ENCODE measurements around the gene MTUS2.

MTUS2 gene

DNA sequence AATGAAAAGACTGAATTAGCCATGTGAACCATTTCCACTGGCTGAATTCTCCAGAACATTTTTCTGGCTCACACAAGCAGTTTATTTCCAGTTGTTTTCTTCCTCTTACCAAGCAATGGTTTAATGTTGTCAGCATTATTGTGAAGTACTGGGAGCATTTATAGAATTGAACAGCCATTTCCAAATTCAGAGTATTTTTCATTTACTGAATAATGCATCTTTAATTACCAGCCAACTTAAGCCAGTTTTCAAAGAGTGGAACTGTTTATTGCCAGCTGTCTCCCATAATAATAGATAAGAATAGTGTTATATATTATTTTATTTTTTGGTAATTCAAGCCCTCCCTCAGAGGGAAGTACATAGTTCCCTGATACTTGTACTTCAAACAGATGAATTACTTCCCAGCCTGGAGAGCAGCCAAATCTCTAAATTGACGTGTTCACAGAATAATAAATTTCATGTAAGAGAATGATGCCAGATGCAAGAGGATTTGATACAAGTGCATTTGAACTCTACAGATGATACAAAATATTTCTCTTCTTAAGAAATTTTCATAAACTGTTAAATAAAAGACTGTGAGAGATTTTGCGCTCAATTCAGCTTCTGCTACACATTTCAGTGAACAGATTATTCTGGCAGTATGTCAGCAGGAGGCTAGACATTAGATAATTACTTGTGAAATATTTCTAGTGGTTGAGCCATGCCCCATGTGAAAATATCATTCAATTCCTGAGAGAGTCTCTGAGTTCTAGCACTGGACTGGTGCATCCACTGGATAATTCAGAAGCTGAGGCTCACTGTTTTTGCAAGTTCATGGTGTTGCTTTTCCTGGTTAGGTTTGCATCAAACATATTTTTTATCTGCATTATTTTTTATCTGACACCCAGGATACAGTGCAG lies 459.5 kb downstream of the MTUS2 start:
- DNase-seq (ENCODE audit: insufficient read length, low spot score): no peak
- TF ChIP-seq POLR2A (IDR thresholded peaks at IDR 0.05; ENCODE audit: low read depth, low read length): no peak
- no peak for FAIRE-seq

DNA sequence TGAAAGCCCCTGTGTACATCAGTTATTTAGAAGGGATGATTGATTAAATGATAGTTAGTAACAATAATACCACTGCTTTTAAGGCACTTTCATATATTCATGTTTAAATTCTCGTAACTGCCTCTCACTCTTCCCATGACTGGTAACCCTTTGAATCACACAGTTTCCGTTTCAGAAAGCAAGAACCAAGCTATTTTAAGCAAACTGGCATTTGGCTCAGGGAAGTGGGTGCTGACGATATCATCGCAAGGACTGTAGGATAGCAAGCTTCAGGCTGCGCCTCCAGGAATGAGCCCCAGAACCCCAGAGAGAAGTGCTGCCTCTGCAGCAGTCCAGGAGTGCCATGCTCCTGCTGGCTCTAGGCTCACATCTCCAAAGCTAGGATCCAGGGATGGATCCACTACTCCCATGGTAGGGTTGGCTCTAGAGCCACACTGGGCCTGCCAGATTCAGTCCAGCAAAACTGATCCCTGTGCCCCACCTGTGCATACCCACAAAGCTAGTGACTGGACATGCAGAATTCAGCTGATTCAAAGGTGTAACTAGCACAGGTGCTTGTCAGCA lies 461.9 kb downstream of the MTUS2 start:
- no peak for FAIRE-seq
- no peak for DNase-seq (ENCODE audit: insufficient read length, low spot score)
- no peak for TF ChIP-seq POLR2A (IDR thresholded peaks at IDR 0.05; ENCODE audit: low read depth, low read length)

DNA sequence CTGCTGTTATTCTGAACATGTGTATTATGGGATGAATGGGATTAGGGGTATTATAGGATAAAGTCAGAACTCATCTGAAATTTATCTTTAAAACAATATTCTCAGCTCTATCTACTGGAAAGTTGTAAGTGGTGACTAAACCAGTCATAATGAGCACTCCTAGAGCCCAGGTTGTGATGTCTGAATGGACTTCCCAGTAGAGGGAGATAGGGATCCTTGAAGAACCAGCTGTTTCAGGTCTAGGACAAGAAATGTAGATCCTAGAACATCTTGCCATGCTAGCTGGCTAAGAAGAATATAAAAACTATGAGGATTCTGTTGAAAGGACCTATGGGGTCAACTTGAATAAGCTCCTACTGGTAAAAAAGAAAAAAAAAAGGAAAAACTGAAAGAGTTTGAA lies 464.6 kb downstream of the MTUS2 start:
- DNase-seq (ENCODE audit: insufficient read length, low spot score): no peak
- no peak for FAIRE-seq

DNA sequence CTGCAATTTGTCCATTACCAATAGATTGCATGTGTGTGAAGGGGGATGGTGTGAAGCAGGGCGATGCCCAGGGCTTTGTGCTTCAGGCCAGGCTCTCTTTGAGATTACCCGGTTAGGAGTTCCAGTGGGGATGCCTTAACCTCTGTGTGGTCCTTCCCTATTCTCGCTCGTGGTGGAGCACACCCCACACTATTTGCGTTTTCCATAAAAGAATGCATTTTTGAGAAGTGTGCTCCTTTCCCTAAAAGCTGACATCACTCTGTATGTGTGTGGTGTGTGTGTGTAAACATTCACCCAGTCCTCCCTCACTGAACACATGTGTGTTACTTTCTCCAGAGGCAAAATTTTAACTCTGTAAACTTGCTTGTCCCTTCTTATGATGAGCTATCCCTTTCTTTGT lies 467.1 kb downstream of the MTUS2 start:
- FAIRE-seq: no peak
- no peak for TF ChIP-seq POLR2A (IDR thresholded peaks at IDR 0.05; ENCODE audit: low read depth, low read length)
- no peak for DNase-seq (ENCODE audit: insufficient read length, low spot score)

More for the DNA sequence above, 464.6 kb downstream of the MTUS2 start:
- TF ChIP-seq POLR2A (IDR thresholded peaks at IDR 0.05; ENCODE audit: low read depth, low read length): no peak

DNA sequence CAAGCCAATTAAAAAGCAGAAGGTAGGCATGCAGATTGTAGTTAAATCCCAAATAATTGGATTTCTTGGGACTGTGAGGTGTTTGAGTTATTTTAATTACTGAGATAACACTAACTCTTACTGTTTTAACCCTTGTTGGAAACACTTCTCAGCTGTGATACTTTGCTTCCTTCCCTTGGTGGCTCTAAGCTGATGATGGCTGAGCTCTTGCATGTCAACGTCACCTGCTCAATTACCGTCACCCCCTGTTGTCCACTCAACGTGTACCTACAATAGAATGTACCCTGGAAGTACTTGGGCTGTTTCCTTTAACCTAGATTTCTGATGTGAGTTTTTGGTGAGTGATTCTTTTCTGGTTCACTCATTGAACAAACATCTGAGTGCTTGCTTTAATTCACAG lies 471.9 kb downstream of the MTUS2 start:
- DNase-seq (ENCODE audit: insufficient read length, low spot score) (no peak), FAIRE-seq (no peak)
- TF ChIP-seq POLR2A (IDR thresholded peaks at IDR 0.05; ENCODE audit: low read depth, low read length): no peak

DNA sequence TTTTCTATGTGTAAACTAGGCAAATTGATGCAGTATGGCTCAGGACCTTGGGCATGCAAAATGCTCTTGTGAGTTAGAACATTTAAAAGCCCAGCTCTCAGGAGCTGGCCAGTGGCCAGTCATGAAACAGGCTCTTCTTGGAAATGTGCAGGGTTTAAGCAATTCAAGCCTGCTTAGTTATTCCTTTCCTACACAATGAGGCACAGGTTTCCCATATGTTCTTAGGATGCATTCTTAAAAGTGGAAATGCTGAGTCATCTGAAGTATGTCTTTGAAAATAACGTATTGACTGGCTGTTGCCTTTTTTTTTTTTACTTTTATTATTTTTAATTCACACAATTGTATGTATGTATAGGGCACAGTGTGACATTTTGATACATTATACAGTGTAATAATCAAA lies 474.7 kb downstream of the MTUS2 start:
- no peak for DNase-seq (ENCODE audit: insufficient read length, low spot score)
- no peak for FAIRE-seq
- no peak for TF ChIP-seq POLR2A (IDR thresholded peaks at IDR 0.05; ENCODE audit: low read depth, low read length)

DNA sequence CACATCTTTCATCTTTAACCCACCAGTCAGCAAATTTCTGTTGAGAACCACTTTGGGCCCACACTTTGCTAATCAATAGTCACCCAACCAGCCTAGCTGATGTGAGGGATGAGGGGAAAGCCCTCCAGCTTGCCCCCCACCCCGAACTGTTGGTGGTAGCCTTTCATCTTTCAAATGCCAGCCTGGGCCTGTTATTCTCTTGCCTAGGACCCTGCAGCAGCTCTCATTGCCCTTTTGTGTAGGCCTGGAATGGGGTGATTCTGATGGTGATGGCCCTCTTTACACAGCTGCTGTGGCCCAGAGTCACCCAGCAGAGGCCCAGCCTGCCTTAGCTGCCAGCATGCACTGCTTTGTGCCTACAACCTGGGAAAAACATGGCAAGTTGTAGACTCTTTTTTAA lies 480.9 kb downstream of the MTUS2 start:
- FAIRE-seq (no peak), DNase-seq (ENCODE audit: insufficient read length, low spot score) (no peak)

DNA sequence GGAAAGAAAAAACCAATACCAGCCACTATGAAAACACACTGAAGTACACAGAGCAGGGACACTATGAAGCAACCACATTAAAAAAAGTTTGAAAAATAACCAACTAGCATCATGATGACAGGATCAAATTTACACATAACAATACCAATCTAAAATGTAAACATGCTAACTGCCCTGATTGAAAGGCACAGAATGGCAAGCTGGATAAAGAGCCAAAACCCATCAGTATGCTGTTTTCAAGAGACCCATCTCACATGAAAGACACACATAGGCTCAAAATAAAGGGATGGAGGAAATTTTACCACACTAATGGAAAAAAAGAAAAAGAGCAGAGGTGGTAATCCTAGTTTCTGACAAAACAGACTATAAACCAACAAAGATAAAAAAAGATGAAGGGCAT lies 484.0 kb downstream of the MTUS2 start:
- TF ChIP-seq POLR2A (IDR thresholded peaks at IDR 0.05; ENCODE audit: low read depth, low read length): no peak
- FAIRE-seq: no peak
- DNase-seq (ENCODE audit: insufficient read length, low spot score): no peak

More for the DNA sequence above, 480.9 kb downstream of the MTUS2 start:
- TF ChIP-seq POLR2A (IDR thresholded peaks at IDR 0.05; ENCODE audit: low read depth, low read length): no peak

DNA sequence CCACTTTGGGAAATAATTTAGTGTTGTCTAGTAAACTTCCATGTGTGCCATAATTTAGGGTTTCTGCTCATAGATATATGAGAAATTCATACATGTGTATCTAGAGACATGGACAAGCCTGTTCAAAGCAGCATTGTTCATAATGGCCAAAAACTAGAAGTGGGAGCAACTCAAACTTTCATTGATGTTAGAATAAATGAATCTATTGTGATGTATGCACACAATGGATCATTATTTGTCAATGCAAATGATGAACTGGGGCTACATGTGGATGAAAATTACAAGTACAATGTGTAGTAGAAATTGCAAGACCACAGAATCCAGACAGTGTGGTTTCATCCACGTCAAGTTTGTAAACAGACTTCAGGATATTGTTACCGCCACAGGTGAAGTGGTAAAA lies 490.7 kb downstream of the MTUS2 start:
- FAIRE-seq (no peak), DNase-seq (ENCODE audit: insufficient read length, low spot score) (no peak)
- TF ChIP-seq POLR2A (IDR thresholded peaks at IDR 0.05; ENCODE audit: low read depth, low read length): no peak

DNA sequence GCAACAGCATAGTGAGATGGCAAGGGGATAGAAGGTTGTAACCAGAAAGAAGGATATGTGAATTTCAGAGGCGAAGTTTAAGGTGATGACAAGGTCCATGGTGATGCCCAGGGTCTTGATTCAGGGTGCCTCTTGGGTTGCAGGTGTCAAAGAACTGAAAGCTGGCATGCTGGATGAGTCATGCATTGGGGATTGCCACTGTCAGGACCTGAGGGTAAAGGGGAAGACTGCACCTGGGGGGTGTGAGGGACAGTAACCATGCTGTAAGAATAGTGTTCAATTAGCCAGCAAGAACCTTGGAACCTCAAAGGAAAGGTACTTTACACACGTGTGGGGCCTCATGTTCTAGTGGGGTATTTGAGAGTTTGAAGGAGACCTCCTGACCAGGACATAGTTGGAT lies 495.7 kb downstream of the MTUS2 start:
- no peak for TF ChIP-seq POLR2A (IDR thresholded peaks at IDR 0.05; ENCODE audit: low read depth, low read length)
- no peak for FAIRE-seq
- no peak for DNase-seq (ENCODE audit: insufficient read length, low spot score)

DNA sequence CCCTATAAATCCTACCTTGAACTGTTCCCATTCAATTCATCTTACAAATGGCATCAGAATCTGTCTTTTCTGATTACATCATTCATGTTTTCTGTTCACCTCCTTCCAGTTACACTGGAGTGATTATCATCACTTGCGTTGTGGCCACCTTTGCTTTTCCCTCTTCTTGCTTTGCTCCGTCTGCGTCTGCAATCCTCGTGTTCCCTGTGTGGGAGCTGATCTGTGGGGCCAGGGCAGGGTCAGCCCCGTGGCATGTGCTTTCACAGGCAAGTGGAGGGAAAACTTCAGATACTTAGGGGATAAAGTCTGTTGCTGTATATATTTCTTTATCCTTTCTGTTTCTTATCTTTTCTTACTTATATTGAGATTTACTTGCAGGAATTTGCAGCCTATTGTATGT lies 497.7 kb downstream of the MTUS2 start:
- FAIRE-seq: no peak
- TF ChIP-seq POLR2A (IDR thresholded peaks at IDR 0.05; ENCODE audit: low read depth, low read length): no peak
- no peak for DNase-seq (ENCODE audit: insufficient read length, low spot score)

DNA sequence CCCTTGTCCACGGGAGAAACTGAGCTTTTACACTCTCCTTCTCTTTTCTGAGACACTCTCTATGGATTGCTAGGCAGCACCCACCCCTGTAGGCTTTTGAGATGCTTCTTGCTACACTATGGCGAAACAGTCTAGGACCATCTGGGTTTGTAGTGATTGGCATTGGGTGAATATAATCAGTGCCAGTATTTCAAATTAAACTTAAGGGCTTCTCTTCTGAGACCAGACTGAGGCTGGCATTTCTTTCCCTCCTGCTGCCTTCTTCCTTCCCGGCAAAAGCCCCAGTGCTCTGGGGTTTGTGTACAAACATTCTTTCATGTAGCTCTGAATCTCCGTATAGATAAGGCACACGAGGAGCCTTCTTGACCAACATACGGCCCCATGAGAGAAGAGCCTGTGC lies 498.6 kb downstream of the MTUS2 start:
- no peak for TF ChIP-seq POLR2A (IDR thresholded peaks at IDR 0.05; ENCODE audit: low read depth, low read length)
- DNase-seq (ENCODE audit: insufficient read length, low spot score): no peak
- no peak for FAIRE-seq

DNA sequence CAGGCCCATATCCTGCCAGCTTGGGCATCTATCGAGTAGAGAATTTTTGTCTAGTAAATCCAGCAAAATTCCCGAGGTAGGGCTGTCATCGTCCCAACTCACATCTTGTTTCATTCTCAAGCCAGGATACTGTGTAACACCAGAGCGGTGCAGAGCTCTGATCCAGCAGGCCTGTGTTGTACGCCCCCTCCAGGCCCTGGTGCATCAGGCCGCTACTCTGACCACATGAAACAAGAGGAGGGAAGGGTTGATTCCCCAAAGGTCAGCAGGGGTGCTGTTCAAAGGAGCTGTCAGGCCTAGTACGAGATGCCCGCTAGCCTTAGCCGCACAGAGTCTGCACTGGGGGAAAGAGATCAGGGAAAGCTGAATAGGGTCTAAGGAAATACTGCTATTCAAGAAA lies 499.3 kb downstream of the MTUS2 start:
- FAIRE-seq (no peak), DNase-seq (ENCODE audit: insufficient read length, low spot score) (no peak)
- no peak for TF ChIP-seq POLR2A (IDR thresholded peaks at IDR 0.05; ENCODE audit: low read depth, low read length)

DNA sequence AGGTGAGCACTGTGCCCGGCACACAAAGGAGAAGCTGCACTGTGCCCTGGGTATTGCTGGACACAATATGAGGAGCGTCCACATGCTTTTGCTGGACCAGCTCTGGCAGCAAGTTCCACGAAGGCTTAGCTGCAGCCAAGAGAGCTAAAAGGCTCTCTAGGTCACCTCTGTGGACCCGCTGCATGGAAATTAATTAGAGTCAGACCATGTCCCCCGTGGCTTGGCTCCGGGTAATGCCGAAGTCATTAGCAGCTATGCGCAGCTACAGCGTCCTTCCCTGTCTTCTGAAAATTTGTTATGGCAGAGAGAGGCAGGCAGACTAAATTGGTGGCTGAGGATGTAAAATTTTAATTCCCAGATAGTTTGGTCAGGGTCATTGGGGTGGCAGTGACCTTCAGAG lies 503.8 kb downstream of the MTUS2 start:
- DNase-seq (ENCODE audit: insufficient read length, low spot score) (no peak), FAIRE-seq (no peak)
- no peak for TF ChIP-seq POLR2A (IDR thresholded peaks at IDR 0.05; ENCODE audit: low read depth, low read length)

DNA sequence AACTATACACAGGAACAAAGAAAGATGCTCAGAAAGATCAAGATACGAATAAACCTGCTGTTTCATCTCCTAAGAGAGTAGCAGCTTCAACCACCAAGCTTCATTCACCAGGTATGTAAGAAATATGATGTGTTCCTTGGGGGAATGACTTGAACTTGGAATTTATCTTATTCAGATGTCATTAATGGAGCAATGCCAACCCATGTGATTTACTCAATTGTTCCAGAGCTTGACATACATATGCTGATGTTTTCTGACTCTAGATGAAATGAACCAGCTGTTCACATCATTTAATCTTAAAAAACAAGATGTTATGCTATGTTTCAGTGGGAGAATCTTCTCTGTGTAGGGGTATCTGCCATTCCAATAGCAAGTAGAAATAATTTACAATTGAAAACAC lies 504.5 kb downstream of the MTUS2 start:
- FAIRE-seq: no peak
- DNase-seq (ENCODE audit: insufficient read length, low spot score): no peak
- no peak for TF ChIP-seq POLR2A (IDR thresholded peaks at IDR 0.05; ENCODE audit: low read depth, low read length)
